Measurements from ENCODE around the gene POLR2C. TPM values are rescaled to one million over a fixed set of nuclear protein-coding genes. Genes with fewer than 3 reads are reported as not detected.

POLR2C gene
- total RNA-seq, 1 donor, result 126 TPM

DNA sequence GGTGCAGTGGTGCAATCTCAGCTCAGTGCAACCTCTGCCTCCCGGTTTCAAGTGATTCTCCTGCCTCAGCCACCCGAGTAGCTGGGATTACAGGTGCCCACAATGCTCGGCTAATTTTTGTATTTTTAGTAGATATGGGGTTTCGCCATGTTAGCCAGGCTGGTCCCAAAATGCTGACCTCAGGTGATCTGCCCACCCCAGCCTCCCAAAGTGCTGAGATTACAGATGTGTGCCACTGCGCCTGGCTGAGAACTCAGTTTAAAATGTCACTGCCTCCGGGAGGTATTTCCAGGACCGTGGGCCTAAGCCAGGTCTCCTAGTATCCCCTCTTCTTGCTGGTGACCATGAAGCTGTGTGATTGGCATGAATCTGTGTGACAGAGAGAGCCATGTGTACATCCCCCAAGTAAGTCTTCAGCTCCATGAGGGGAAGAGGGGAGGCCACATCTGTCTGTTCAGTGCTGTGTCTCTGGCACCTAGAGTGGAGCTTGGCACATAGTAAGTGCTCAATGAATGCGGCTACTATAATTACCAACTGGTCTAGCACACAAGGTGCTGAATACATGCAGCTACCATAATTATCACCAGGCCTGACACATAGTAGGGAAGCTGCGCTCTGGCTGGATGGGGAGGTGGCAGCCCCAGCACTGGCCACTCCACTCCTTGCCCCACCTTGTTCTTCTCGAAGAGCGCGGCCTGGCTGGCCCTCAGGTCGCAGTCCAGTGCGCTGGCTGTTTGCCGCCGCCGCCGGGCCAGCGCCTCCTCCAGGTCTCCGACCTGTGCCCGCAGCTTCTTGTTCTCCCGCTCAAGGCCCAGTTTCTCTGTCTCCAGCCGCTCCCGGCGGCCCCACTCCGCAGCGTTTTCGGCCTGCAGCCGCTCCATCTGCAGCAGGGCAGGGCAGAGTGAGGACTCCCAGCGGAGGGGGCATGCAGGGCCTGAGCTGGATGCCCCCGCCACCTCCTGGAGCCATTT lies 55.2 kb downstream of the POLR2C start:
- no peak for DNase-seq (ENCODE audit: low read depth in 2 of 3, low spot score in 2 of 3)

DNA sequence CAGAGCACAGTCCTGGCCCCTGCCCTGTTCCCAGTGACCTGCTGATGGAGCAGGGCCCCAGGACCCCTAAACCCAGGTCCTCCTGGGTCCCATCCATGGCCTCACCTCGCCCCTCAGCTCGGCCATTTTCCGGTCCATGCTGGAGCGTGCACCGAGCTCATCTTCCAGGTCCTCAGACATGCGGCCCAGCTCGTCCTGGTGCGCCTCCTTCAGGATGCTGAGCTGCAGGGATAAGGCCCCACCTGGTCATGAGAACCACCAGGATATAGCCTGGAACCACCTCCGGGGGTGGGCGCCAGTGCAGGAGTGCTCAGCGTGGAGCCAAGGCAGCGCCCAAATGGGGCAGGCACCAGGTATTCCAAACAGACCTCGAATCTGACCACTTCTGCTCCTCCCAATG lies 56.0 kb downstream of the POLR2C start:
- no peak for DNase-seq (ENCODE audit: low read depth in 2 of 3, low spot score in 2 of 3)

- no peak for DNase-seq (ENCODE audit: low read depth in 2 of 3, low spot score in 2 of 3)
Measured at GRCh38 chr16:57518922-57519321, 56.4 kb downstream of the POLR2C start.

DNA sequence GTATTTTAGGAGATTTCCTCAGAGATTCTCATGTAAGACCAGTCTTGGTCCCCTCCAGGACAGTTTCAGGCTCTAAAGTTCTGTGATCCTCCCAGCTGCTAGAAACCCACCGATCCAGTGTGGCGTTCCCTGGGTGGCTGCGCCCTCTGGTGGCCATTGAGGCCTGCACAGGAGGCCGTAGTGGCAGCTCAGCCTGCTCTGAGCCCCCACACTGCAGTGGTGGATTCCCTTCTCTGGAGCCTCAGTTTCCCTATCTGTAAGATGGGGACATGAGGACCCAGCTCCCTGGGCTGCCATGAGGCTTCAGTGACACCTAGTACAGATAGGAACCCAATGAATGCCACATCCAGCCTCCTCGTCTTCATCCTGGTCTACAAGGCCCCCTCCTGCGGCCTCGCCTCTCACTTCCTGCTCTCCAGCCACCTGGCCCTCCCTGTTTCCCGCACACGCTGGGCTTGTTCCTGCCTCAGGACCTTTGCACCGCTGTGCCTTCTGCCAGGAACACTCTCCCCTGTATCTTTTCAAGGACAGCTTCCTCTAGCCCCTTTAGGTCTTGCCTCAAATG lies 57.4 kb downstream of the POLR2C start:
- DNase-seq (ENCODE audit: low read depth in 2 of 3, low spot score in 2 of 3), result peak; percentile 62 to 85 (median 78)

Other genes with a start within 250 kb of the POLR2C start
- gene ARL2BP, start 217.4 kb upstream of the POLR2C start, total RNA-seq, result 57.4 TPM
- 0.27 TPM for gene PLLP, start 178.0 kb upstream of the POLR2C start, total RNA-seq
- not detected for gene CCL22, start 103.9 kb upstream of the POLR2C start, total RNA-seq
- gene CX3CL1, start 90.2 kb upstream of the POLR2C start, total RNA-seq, result under 0.01 TPM
- not detected for gene CCL17, start 57.9 kb upstream of the POLR2C start, total RNA-seq
- 33.4 TPM for gene CIAPIN1, start 15.3 kb upstream of the POLR2C start, total RNA-seq
- 52.0 TPM for gene COQ9, start 15.2 kb upstream of the POLR2C start, total RNA-seq
- 17.0 TPM for gene DOK4, start 23.8 kb downstream of the POLR2C start, total RNA-seq
- gene CCDC102A, start 73.9 kb downstream of the POLR2C start, total RNA-seq, result 30.4 TPM
- gene ADGRG5, start 80.0 kb downstream of the POLR2C start, total RNA-seq, result 15.9 TPM
- 93.2 TPM for gene ADGRG1, start 166.0 kb downstream of the POLR2C start, total RNA-seq
- gene ADGRG3, start 205.6 kb downstream of the POLR2C start, total RNA-seq, result 2.7 TPM
- 0.54 TPM for gene DRC7, start 232.1 kb downstream of the POLR2C start, total RNA-seq

Data from hematopoietic multipotent progenitor cell (in vitro differentiated cells).